Astrocyte (in vitro differentiated cells and primary cell): Measurements from ENCODE around the gene LPO. TPM values are rescaled to one million over a fixed set of nuclear protein-coding genes. Genes with fewer than 3 reads are reported as not detected.

Experiments
- DNase-seq: peaks from one replicate; pipeline ENCODE4 v3.0.0-alpha.2; 2010; ENCODE audit warnings: low read depth
- FAIRE-seq: peaks from 2 replicates; lab custom pipeline; 2011; peaks lifted over from hg19 to GRCh38; lab: Jason Lieb, UNC
- H2AFZ ChIP-seq: 2 replicates; pipeline ENCODE4 v1.6.0; 2012; ENCODE audit warnings: low read depth, low read length, inconsistent platforms
- H3K27ac ChIP-seq: 2 replicates; pipeline ENCODE4 v1.5.1; 2011; ENCODE audit warnings: low read depth, low read length, inconsistent platforms
- H3K27me3 ChIP-seq: 2 replicates; pipeline ENCODE4 v1.6.0; 2011; ENCODE audit warnings: low read length, inconsistent platforms; ENCODE audit not compliant: insufficient read depth
- H3K36me3 ChIP-seq: 2 replicates; pipeline ENCODE4 v1.5.1; 2011; ENCODE audit warnings: low read length, inconsistent platforms; ENCODE audit not compliant: insufficient read depth
- H3K4me1 ChIP-seq: 2 replicates; pipeline ENCODE4 v1.5.1; 2011; ENCODE audit warnings: low read length, inconsistent platforms; ENCODE audit not compliant: insufficient read depth
- H3K4me2 ChIP-seq: 2 replicates; pipeline ENCODE4 v1.6.0; 2012; ENCODE audit warnings: low read length, inconsistent platforms
- H3K4me3 ChIP-seq: 2 replicates; pipeline ENCODE4 v1.5.1; 2011; ENCODE audit warnings: low read depth, mild to moderate bottlenecking, low read length, inconsistent platforms; ENCODE audit not compliant: insufficient read depth
- H3K79me2 ChIP-seq: 2 replicates; pipeline ENCODE4 v1.6.0; 2012; ENCODE audit warnings: mild to moderate bottlenecking, low read length, inconsistent platforms; ENCODE audit not compliant: insufficient read depth
- H3K9ac ChIP-seq: 2 replicates; pipeline ENCODE4 v1.6.0; 2012; ENCODE audit warnings: mild to moderate bottlenecking, low read length, inconsistent platforms
- H3K9me3 ChIP-seq: 2 replicates; pipeline ENCODE4 v1.5.1; 2012; ENCODE audit warnings: low read depth, mild to moderate bottlenecking, low read length, inconsistent platforms; ENCODE audit not compliant: insufficient read depth
- H4K20me1 ChIP-seq: 2 replicates; pipeline ENCODE4 v1.6.0; 2012; ENCODE audit warnings: low read length, inconsistent platforms; ENCODE audit not compliant: insufficient read depth
- H3K27ac Mint-ChIP-seq: one replicate; pipeline ENCODE4 v1.8.0; 2021; ENCODE audit warnings: mild to moderate bottlenecking, mixed read lengths; ENCODE audit not compliant: unreplicated experiment
- H3K27me3 Mint-ChIP-seq: one replicate; pipeline ENCODE4 v1.8.0; 2021; ENCODE audit warnings: low read depth, mixed read lengths; ENCODE audit not compliant: unreplicated experiment
- H3K36me3 Mint-ChIP-seq: one replicate; pipeline ENCODE4 v1.8.0; 2021; ENCODE audit warnings: low read depth, mixed read lengths; ENCODE audit not compliant: unreplicated experiment
- H3K4me1 Mint-ChIP-seq: one replicate; pipeline ENCODE4 v1.8.0; 2021; ENCODE audit warnings: low read depth, mixed read lengths; ENCODE audit not compliant: unreplicated experiment
- H3K4me3 Mint-ChIP-seq: one replicate; pipeline ENCODE4 v1.8.0; 2021; ENCODE audit warnings: mild to moderate bottlenecking, moderate library complexity, mixed read lengths; ENCODE audit not compliant: unreplicated experiment
- H3K9me3 Mint-ChIP-seq: one replicate; pipeline ENCODE4 v1.8.0; 2021; ENCODE audit warnings: mild to moderate bottlenecking, mixed read lengths; ENCODE audit not compliant: unreplicated experiment
- EZH2 ChIP-seq: IDR thresholded peaks from 2 replicates; pipeline ENCODE4 v1.6.1; 2012; ENCODE audit warnings: mild to moderate bottlenecking, low read length, inconsistent platforms; ENCODE audit not compliant: insufficient read depth
- total RNA-seq: library from RNA; stranded (reverse); gene quantifications from 2 replicates; pipeline ENCODE4 v1.2.1, GENCODE V29; 2021
- TF ChIP-seq, protein P1 (sequence below): IDR thresholded peaks from 2 replicates; pipeline ENCODE4 v1.5.1; 2011; ENCODE audit warnings: low read depth, mild to moderate bottlenecking, inconsistent platforms, low read length, moderate library complexity; ENCODE audit not compliant: insufficient read depth

Gene LPO
- total RNA-seq, 1 donor from 2014 or later: not detected

DNA sequence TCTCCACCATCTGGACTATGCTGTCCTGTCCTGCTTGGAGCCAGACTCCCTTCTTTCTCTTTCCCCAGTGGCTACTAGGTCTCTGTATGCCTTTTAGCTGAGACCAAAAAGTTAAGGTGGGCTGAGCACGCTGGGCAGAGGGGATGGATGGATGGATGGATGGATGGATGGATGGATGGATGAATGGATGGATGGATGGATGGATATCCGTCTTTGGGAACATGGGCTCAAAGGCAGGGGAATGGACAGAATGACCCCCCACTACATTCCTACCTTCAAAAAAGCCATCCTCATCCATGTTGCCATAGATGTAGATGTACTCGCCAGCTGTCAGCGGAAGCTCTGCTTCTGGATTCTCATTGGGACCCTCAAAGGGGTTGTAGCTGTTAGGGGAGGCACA, 77.4 kb downstream of the LPO start:
- DNase-seq: no peak
- H3K27me3 Mint-ChIP-seq: peaks cover 19% of the 10 kb centered on the region
- FAIRE-seq: no peak

DNA sequence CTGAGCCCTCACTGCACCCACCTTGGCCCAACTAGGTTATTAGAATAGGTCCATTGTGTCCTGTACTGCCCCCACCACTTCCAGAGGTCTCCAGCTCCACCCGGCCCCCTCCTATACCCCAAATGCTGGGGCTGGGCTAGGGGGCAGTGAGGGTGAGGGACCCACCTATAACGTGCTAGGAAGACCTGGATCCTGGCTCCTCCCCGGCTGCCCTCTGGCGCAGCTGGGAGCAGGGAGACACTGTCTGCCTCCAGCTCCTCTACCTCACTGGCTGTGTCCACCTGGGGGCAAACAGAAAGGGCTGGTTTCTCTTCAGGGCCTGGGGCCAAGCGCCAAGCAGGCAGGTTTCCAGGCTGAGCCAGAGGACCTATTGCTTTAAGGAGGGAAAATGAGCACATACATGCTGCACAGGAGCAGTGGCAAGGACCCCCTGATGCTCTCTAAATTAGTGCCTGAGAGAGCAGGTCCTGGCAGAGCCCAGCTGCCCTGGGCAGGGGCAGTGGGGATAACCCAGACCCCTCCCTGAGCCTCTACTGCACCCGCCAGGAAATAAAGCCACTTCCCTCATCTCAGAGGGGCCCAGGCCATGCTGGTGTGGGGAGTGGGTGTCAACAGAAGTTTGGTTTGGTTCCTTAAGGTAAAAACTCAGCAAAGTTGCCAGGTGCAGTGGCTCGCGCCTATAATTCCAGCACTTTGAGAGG, 78.0 kb downstream of the LPO start:
- Histone ChIP-seq H4K20me1 (no peaks in the 10 kb centered on the region), H3K4me2 (no peak overlapping the region), H3K9me3 (no peaks in the 10 kb centered on the region), H3K36me3 (no peaks in the 10 kb centered on the region), H3K27ac (no peak overlapping the region), H3K9ac (no peak overlapping the region), H3K4me1 (no peaks in the 10 kb centered on the region), H2AFZ (no peak overlapping the region), H3K4me3 (no peak overlapping the region), H3K27me3 (no peaks in the 10 kb centered on the region), H3K79me2 (no peaks in the 10 kb centered on the region)
- H3K36me3 Mint-ChIP-seq: peaks cover under 1% of the 10 kb centered on the region
- FAIRE-seq (no peak), DNase-seq (no peak)
- H3K27me3 Mint-ChIP-seq: peaks cover 25% of the 10 kb centered on the region
- H3K4me3 Mint-ChIP-seq: no peak overlapping the region
- TF ChIP-seq, protein P1, sequence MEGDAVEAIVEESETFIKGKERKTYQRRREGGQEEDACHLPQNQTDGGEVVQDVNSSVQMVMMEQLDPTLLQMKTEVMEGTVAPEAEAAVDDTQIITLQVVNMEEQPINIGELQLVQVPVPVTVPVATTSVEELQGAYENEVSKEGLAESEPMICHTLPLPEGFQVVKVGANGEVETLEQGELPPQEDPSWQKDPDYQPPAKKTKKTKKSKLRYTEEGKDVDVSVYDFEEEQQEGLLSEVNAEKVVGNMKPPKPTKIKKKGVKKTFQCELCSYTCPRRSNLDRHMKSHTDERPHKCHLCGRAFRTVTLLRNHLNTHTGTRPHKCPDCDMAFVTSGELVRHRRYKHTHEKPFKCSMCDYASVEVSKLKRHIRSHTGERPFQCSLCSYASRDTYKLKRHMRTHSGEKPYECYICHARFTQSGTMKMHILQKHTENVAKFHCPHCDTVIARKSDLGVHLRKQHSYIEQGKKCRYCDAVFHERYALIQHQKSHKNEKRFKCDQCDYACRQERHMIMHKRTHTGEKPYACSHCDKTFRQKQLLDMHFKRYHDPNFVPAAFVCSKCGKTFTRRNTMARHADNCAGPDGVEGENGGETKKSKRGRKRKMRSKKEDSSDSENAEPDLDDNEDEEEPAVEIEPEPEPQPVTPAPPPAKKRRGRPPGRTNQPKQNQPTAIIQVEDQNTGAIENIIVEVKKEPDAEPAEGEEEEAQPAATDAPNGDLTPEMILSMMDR: no peak
- no peak for TF ChIP-seq EZH2
- peaks cover 2% of the 10 kb centered on the region for H3K9me3 Mint-ChIP-seq
- no peak overlapping the region for H3K27ac Mint-ChIP-seq
- H3K4me1 Mint-ChIP-seq: no peaks in the 10 kb centered on the region

More for the DNA sequence above, 77.4 kb downstream of the LPO start:
- no peak overlapping the region for H3K27ac Mint-ChIP-seq
- Histone ChIP-seq H4K20me1 (no peaks in the 10 kb centered on the region), H3K9me3 (no peaks in the 10 kb centered on the region), H3K4me1 (no peaks in the 10 kb centered on the region), H3K4me3 (no peak overlapping the region), H3K27ac (no peak overlapping the region), H3K9ac (no peak overlapping the region), H2AFZ (no peak overlapping the region), H3K4me2 (no peak overlapping the region), H3K36me3 (no peaks in the 10 kb centered on the region), H3K79me2 (no peaks in the 10 kb centered on the region), H3K27me3 (no peaks in the 10 kb centered on the region)
- H3K4me3 Mint-ChIP-seq: no peak overlapping the region
- no peaks in the 10 kb centered on the region for H3K4me1 Mint-ChIP-seq
- H3K9me3 Mint-ChIP-seq: peaks cover 2% of the 10 kb centered on the region
- TF ChIP-seq EZH2: no peak
- TF ChIP-seq, protein P1: no peak
- no peaks in the 10 kb centered on the region for H3K36me3 Mint-ChIP-seq

DNA sequence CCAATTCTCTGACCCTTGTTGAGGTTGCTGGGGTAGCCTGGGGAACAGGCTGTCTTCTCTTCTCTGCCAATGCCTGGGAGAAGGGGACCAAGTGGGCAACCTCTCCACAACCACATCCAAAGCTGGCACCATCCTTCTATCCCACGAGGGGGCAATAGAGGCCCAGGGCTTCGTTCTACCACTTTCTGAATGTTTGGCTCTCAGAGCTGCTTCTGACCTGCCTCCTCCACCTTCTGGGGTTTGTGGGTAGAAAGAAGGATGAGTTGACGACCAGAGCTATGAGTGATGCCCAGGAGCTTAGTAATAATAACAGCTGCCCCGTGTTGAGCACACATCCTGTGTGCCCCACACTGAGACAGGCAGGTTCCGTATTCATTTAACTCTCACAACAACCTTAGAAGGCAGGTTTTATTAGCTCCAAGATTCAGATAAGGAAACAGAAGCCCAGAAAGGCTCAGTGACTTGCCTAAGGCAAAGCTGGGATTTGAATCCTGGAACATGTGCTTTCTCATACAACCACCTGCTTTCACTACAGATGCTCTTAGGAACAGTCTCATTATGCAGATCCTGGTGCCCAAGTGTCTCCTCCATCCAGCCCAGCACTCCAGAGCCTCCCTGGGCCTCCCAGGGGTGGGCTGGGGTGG, 79.2 kb downstream of the LPO start:
- Mint-ChIP-seq H3K27me3 (peaks cover 35% of the 10 kb centered on the region), H3K9me3 (peaks cover 2% of the 10 kb centered on the region), H3K27ac (no peak overlapping the region), H3K36me3 (peaks cover 3% of the 10 kb centered on the region), H3K4me1 (no peaks in the 10 kb centered on the region), H3K4me3 (no peak overlapping the region)
- no peak for FAIRE-seq
- H2AFZ ChIP-seq: no peak overlapping the region
- peak; percentile 70 for DNase-seq
- H3K9ac ChIP-seq: no peak overlapping the region
- no peaks in the 10 kb centered on the region for H3K27me3 ChIP-seq
- no peak overlapping the region for H3K27ac ChIP-seq
- H4K20me1 ChIP-seq: no peaks in the 10 kb centered on the region
- H3K4me1 ChIP-seq: no peaks in the 10 kb centered on the region
- H3K79me2 ChIP-seq: no peaks in the 10 kb centered on the region
- H3K4me2 ChIP-seq: peak overlapping the region; percentile 40
- no peak overlapping the region for H3K4me3 ChIP-seq
- TF ChIP-seq EZH2: no peak
- TF ChIP-seq, protein P1: peak; percentile 62
- H3K36me3 ChIP-seq: no peaks in the 10 kb centered on the region
- no peaks in the 10 kb centered on the region for H3K9me3 ChIP-seq
